ENCODE data around the gene SCAPER.
"Not testable (repeated sequence)": the region's sequence is repeated elsewhere in the genome, so short reads cannot be mapped to it uniquely, and the experiment has no call there.

The SCAPER gene

DNA sequence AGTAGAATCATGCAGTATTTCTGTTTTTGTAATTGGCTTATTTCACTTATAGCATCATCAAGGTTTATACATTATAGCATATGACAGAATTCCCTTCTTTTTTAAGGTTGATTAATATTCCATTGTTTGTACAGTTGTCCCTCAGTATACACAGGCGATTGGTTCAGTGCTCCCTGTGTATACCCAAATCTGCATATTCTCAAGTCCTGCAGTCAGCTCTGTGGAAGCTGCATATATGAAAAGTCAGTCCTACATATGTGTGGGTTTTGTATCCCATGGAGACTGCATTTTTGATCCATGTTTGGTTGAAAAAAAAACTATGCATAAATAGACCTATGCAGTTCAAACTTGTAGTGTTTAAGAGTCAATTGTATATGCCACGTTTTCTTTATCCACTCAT lies 440.9 kb downstream of the SCAPER start:
- no peak for DNase-seq

DNA sequence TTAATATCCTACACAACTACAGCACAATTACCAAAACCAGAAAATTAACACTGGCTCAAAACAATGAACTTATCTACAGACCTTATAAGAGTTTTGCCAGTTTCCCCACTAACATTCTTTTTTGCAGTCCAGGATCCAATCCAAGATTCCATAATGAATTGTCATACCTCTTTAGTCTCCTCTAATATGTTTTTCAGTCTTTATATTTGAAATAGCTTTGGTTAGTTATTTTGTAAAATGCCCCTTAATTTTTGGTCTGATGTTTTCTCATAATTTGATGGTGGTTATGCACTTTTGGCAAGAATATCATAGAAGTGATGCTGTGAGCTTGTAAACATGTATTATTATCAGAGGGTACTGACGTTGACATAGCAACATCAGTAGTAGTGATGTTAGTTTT lies 444.3 kb downstream of the SCAPER start:
- DNase-seq = no peak

DNA sequence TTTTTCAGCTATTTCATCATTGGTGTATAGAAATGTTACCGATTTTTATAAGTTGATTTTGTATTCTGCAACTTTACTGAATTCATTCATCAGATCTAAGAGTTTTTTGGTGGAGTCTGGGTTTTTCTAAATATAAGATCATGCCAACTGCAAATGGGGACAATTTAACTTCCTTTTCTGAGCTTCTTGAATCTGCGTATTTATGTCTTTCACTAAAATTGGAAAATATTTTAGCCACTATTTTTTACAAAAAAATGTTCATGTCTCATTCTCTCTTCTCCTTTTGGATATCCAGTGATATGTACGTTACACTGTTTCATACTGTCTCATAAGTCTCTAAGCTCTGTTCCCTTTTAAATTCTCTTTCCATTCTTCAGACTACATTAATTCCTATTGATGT lies 444.8 kb downstream of the SCAPER start:
- no peak for DNase-seq

DNA sequence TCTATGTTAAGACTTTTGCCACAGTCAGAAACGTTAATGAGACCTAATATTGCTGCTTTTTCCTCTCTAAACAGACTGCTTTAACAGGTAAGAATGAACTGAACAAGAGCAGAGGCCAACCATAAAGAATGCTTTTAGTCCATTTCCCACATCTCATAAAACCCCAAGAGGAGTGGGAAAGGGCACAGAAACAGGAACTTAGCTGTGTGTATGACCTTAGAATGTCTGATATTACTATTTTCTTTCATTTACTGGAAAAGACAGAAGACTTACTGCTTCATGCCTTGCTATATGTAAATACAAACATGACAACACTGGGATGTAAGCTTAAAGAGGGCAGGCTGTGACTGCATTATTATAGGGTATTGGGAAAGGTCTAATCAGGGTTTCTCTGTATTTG lies 453.6 kb downstream of the SCAPER start:
- no peak for DNase-seq

DNA sequence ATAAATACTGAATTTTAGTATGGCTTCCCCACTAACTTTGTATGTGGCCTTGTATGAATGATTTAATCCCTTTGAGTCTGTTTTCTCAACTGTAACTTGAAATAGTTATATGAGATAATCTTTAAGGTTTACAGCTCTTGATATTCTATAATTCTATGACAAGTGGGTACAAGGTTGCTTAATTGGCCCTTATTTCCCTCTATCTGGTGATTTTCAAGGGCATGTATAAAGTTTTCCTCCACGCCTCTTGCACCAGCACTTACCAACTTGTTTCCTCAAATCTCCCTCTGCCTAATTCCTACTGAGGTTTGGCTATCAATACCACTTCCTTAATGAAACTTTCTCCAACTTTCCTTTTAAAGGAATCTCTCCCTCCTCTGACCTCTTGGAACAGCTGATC lies 455.7 kb downstream of the SCAPER start:
- DNase-seq = no peak

DNA sequence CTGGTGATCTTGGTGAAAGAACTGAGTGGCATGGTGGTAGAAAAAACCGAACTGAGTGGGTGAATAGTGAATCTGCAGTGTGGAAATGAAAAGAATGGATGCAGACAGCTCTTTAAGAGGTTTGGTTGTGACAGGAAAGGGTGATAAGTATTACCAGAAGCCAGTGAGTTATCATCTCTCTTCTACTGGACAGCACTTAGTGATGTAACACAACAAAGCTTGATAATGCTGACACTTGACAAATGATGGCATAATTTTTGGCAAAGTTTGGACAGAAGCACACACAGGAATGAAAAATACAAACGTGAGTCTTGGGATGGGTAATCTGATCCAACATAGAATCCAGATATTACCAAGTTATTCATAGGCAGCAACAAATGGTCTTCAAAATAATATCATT lies 456.4 kb downstream of the SCAPER start:
- no peak for DNase-seq

DNA sequence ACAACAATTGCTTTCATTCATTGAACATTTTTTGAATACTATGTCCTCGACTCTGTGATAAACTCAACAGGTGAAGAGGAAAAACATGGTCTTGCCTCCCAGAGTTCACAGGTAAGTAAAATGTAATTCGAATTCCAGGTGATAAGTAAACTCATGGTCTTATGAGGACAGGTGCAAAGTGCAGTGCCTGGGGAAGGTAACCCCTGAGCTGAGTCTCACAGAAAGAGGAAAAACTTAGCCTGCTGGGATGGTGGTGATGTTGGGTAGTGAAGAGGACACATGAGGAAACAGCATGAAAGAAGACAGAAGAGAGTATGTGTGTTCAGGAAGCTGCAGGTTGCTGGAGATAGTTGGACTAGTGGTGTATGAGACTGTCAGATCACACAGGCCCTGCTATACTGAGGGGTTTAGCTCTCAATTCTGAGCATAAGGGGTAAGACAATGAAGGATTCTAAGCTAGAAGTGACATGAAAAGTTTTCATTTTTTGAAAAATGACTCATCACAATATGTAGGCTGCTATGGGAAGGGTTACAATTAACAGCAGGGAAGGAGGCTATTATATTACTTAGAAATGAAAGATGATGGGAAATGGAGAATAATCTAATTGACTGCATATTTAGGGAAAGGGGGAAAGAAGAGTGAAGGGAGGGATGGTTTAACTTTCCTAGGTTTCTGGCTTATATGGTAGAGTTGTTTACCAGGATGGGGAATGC lies 457.3 kb downstream of the SCAPER start:
- no peak for DNase-seq

DNA sequence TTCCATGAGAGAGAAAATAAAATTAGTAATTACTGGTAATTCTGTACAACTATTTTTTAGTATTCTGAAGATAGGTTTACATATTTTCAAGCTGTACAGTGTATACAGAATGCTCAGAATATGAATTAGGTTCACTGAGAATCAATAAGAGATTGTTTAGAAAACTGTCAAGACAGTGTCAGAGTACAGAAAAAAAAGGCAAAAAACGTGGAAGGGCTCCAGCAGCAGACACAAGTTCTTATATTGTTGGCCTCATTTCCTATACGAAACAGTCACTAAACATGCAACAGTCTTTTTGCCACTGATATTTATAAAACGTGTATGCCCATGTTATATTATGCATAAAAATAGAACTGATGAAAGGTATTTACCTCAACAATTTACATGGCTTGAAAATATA lies 464.7 kb downstream of the SCAPER start:
- no peak for DNase-seq

DNA sequence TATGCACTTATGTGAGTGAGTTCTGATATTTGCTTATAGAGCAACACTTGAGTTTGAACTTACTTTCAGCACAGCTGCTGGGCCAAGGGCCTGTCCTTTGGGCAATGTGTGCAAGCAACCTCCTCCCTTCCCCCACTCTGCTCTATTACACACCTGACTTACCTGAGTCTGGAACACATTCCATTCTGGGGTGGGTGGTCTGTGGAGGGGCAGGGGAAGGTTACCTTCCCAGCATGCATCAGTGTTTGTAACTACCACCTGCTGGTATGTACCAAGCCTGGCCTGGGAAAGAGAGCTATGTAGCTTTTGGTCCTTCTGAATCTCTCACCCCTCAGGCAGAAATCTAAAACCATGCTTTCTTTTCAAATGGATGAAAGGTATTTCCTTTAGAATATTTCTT lies 465.6 kb downstream of the SCAPER start:
- DNase-seq = no peak

DNA sequence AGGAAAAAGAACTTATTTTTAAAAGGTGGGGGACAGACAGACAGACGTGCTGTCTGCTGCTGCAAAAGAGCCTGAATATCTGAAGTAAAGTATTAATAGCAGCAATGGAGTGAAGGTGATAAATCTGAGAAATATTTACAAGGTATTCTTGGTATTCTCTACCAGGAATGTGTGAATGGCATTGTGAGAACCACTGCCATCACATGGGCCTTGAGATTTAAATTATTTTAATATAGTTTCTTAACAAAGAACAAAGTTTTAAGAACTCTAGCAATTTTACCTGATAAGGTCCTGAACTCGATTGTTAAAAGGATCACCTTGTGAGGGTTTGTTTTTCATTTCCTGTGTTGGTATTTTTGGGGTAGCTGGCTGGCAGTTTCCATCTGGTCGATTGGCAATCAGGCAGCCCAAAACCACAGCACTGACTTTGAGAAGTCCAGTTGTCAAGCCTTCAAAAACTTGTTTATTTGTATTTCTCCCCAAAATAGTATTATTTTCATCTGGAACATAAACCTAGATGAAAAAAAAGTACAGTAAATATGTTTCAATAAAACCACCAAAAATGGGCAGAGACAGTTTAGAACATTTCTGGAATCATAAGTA lies 471.2 kb downstream of the SCAPER start:
- DNase-seq = no peak

DNA sequence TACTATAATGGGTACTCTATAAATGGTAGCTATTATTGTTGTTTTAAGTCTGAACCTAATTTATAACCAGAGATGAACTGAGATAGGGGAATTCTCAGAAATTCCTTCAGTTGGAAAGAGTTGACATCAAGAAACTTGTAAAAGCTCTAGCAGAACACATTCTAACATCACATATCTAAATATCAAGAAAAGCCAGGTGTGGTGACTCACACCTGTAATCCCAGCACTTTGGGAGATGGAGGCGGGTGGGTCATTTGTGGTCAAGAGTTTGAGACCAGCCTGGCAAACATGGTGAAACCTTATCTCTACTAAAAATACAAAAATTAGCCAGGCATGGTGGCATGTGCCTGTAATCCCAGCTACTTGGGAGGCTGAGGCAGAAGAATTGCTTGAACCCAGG lies 472.1 kb downstream of the SCAPER start:
- DNase-seq = not testable (repeated sequence)

DNA sequence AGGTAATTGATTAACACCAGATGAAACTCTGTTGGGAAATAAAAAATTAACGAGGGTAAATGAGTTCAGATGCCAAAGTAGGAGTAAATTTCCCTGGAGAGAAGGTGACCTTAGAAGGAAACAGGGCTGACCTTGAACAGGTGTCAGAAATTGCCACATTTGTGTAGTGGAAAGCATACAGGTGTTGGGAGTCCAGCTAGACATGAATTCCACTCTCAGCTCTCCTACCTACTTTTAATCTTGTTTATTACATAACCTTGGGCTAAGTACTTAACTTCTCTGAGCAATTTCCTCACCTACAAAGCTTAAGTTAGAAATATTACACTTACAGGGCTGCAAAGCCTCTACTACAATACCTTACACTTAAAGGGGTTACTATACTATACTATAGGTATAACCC lies 472.5 kb downstream of the SCAPER start:
- no peak for DNase-seq

DNA sequence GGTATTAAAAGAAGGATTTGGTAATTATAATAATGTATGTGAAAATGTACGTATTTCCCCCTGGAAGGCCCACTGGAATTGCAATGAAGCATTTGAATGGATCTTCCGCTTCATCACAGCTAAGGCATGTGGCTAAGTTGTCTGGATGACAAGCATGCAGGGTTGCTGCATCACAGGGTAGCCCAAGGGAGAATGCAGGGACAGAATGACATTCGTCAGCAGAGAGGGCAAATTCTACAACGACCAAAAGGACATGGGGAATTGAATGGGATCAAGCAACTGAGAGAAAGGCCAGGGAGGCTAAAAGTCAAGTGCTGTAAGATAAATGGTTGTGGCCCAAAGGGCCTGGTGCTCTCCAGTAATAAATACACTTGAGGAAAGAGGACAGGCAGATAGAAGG lies 473.2 kb downstream of the SCAPER start:
- DNase-seq = no peak

DNA sequence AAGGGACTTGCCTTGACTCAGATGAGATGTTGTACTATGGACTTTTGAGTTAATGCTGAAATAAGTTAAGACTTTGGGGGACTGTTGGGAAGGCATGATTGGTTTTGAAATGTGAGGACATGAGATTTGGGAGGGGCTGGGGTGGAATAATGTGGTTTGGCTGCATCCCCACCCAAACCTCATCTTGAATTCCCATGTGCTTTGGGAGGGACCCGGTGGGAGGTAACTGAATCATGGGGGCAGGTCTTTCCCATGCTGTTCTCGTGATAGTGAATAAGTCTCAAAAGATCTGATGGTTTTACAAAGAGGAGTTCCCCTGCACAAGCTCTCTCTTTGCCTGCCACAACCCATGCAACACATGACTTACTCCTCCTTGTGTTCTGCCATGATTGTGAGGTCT lies 474.4 kb downstream of the SCAPER start:
- DNase-seq = not testable (repeated sequence)

DNA sequence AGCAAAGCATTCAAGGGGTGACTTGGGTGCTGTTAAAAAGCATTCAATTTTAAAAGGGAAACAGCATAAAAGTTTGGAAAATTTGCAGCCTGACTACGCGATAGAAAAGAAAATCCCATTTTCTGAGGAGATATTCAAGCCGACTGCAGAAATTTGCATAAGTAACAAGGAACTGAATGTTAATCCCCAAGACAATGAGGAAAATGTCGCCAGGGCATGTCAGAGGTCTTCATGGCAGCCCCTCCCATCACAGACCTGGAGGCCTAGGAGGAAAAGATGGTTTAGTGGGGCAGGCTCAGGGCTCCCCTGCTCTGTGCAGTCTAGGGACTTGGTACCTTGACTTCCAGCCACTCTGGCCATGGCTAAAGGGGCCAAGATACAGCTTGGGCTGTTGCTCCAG lies 475.5 kb downstream of the SCAPER start:
- no peak for DNase-seq

DNA sequence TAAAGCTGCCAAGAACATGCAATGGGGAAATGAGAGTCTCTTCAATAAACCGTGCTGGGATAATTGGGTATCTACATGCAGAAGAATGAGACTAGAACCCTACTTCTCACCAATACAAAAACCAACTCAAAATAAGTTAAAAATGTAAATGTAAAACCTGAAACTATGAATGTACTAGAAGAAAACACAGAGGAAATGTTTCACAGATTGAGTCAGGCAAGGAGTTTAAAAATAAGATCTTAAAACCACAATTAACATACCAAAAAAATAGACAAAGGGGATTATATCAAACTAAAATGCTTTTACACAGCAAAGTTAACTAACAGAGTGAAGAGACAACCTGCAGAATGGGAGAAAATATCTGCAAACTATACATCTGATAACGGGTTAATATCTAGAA lies 478.2 kb downstream of the SCAPER start:
- no peak for DNase-seq

DNA sequence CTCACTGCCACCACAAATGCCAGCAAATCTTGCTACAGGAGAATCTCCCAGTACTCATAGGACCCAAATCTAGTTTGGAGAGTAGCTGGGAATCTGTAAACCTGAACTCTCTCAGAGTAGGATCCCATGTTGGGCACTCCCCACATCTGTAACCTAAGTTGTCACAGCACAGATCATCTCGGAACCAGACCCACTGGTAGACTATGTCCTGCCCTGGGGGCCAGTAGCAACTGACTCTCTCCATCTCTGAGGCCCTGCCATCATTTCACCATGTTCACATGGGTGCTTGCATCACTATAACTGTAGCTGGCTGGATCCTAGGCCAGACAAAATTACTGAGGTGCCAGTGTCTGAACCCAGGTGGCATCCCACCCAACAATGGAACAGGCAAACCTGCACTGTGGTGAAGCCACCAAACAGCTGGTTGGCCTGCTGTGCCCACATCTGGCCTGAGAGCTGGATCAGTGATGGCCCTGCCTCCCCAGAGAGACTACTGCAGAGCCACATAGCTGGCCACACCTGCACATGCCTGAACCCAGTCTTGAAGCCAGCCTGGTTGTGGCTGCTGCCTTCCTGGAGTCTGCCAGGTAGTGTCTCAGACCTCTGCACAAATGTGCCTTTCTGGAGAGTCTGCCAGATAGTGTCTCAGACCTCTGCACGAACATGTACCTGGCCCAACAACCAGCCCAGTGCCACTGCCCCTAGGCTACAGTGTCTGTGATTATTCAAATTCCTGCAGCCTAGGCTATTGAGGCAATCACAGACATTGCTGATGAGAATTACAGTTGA lies 486.6 kb downstream of the SCAPER start:
- DNase-seq = no peak

DNA sequence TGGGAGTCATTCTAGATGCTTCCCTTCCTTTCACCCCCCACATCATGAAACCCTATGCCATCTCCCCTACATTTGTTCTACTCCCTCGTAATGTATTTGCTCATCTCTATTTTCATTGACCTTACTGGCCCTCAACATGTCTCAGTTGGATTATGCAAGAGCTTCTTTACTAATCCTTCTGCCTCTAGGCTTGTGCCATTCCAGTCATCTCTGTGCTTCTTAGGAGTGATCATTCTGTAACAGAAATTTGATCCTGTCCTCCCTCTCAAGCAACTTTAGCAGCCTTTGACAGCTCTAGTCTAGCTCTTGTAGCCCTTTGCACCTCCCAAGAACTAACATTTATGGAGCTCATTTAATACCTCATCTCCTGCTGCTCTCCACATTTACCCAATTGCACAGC lies 503.9 kb downstream of the SCAPER start:
- DNase-seq = no peak

DNA sequence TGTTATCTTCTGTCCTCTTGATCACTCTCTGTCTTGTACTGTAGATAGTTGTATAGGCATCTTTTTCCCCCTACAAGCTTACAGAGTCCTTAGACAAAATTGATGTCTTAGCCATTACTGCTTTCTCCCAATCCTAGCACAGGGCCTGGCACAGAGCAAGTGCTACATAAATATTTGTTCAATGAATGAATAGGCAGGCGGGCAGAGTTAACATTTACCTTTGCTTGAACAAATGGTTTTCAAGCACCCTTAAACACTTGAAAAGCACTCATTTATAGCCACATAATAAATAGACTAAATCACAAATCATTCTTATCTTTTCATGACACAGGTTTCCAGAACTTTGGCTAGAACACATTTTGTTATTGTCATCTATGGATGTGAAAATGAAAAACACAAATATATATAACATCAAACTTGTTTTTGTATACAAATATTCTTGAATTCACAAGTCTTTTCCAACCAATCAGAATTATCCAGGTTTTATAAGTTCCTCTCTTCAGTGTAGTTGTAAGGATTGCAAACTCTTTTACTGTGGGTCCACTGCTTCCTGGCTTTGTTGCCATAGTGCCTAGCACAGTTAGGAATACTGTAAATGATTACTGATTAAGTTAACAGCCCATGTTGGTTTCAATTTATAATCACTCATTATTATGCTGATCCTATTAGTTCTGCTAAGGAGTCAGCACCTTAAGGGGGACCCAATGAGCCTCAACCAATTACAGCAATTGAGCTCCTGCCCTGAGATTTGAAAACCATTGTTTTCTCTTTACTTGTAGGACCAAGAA lies 506.6 kb downstream of the SCAPER start:
- DNase-seq = no peak

DNA sequence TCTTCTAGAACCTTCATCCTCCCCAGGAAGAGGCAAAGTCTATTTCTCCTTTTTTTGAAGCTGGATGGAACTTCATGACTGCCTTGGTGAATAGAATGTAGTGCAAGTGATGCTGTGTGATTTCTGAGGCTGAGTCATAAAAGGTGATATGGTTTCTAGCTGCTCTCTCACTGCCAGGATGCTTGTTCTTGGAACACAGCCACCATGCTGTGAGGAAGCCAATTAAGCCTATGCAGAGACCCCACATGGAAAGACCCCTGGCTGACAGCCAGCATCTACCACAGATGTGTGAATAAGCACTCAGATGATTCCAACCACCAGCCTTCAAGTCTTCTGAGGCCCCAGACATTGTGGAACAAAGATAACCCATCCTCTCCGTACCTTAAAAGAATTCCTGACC lies 511.5 kb downstream of the SCAPER start:
- no peak for DNase-seq

DNA sequence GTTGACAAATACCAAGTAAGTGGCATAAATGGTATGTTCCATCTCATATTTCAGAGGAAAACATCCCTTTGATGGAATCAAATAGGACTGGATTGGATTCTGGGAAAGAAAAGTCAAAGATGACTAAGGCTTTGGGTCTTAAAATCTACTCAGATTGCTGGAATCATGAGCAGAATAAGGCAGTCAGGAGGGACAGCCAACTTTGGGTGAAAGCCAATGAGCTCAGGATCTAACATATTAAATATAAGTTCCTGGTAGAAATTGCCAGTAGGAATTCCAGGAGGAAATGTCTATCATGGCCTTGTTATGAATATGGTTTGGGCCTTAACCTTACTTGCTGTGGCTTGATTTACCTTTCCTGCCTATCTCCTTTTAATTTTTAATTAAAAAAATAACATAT lies 513.3 kb downstream of the SCAPER start:
- no peak for DNase-seq

DNA sequence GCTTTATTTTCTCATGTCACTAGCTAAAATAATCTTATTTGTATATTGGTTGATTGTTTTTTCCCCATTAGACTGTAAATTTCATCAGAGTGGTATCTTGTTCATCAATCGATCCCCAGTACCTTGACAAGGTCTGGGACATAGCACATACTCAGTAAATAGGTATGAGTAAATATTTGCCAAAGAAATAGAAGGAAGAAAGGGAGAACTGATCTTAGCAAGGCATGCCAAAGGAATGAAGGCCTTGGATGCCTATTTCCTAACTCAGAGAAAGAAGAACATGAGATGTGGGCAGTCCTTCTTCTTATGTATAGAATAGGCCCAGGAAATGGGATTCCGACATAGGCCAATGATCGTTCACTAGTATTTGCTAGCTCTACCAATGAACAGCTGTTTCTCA lies 513.8 kb downstream of the SCAPER start:
- DNase-seq = no peak

DNA sequence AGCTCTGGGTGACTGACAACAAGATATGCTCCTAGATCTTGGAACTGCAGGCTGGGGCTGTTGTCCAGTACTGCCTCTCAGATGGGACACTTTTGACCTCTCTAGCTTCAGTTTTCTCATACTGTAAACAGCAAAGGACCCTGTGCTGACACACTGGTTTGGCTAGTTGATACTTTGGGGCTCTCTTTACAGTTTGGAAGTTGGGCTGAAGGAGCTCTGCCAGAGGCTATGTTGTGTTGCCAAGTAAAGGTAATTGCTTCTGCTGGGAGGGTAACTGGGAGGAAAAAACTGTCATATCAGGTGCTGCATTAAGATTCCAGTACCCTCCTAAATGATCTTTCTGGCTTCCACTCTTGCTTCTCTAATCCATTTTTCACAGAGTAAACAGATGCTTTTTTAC lies 514.6 kb downstream of the SCAPER start:
- DNase-seq = no peak

DNA sequence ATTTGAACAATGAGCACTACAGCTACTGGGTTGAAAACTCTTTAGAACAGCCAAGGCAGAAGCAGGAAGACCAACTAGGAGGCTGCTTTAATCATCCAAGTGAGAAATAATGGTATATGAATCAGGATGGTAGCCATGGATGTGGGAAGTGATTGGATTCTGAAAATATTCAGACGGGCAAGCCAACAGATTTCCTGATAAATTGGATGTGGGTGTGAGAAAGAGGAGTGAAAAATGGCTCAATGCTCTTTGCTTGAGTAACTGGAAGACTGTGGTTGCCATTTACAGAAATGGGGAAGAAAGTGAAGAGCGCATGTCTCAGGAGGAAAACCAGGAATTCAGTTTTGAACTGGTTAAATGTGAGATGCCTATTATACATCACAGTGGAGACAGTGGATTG lies 518.2 kb downstream of the SCAPER start:
- DNase-seq = no peak
